Sigmoid colon (tissue), 7 donors: ENCODE data around the gene SORCS2. TPM values are rescaled to one million over a fixed set of nuclear protein-coding genes. Genes with fewer than 3 reads are reported as not detected.
A peak's percentile ranks its signal among the peaks of the same experiment; 100 is the strongest.

Experiments
- DNase-seq: peaks from one replicate; pipeline ENCODE4 v3.0.0-alpha.2; 2019
- H3K27ac ChIP-seq, 4 donors: fragments of 200-600 bp; sonication (generic); one replicate each; pipeline ENCODE4 v1.5.1; 2016 to 2019; ENCODE audit warnings: mild to moderate bottlenecking in 1 of 4
- H3K27me3 ChIP-seq, 3 donors: fragments of 200-600 bp; sonication (generic); one replicate each; pipeline ENCODE4 v1.5.1; 2019; ENCODE audit warnings: mild to moderate bottlenecking in 1 of 3
- H3K36me3 ChIP-seq, 4 donors: fragments of 200-600 bp; sonication (generic); one replicate each; pipeline ENCODE4 v1.5.1; 2016 to 2019
- H3K4me1 ChIP-seq, 4 donors: fragments of 200-600 bp; sonication (generic); one replicate each; pipeline ENCODE4 v1.5.1; 2017 to 2019
- H3K4me3 ChIP-seq, 4 donors: fragments of 200-600 bp; sonication (generic); one replicate each; pipeline ENCODE4 v1.5.1; 2017 to 2019; ENCODE audit warnings: mild to moderate bottlenecking in 2 of 4, moderate library complexity in 1 of 4
- H3K9me3 ChIP-seq, 4 donors: fragments of 200-600 bp in 3 of 4; sonication (generic) in 3 of 4; one replicate each; pipeline versions ENCODE4 v1.5.1 to v1.6.1; 2013 to 2019
- EP300 ChIP-seq, 4 donors: sonication (generic); formaldehyde crosslinking; IDR thresholded peaks; one replicate each; pipeline ENCODE4 v1.6.1; 2017; ENCODE audit warnings: antibody characterized with exemption in 4 of 4
- POLR2A ChIP-seq, 2 donors: fragments of 450-650 bp; IDR thresholded peaks; one replicate each; pipeline ENCODE4 v1.6.1; 2016; ENCODE audit warnings: antibody characterized with exemption in 2 of 2, mild to moderate bottlenecking in 2 of 2, moderate library complexity in 2 of 2
- POLR2AphosphoS5 ChIP-seq, 4 donors: sonication (generic); formaldehyde crosslinking; IDR thresholded peaks; one replicate each; pipeline ENCODE4 v1.6.1; 2017; ENCODE audit warnings: antibody characterized with exemption in 4 of 4
- WGBS, 2 donors: extraction: QIAGEN DNeasy Blood & Tissue Kit; methylation state at CpG; one replicate each; pipeline ENCODE4 v1.1.7; 2013; 5-methylcytosine and 5-hydroxymethylcytosine counted together
- intact Hi-C: fragments of 100-400 bp; cut with DNase I; formaldehyde crosslinking; loops from one replicate; pipeline ENCODE4 v1.15.1; 2023
- polyA plus RNA-seq, 3 donors: library from polyadenylated mRNA; stranded (reverse); fragments of 200-250 nt; gene quantifications; one replicate each; pipeline ENCODE4 v1.2.3, GENCODE V29; 2013
- total RNA-seq, 4 donors: library from RNA; depleted of rRNA; stranded (reverse); fragments of >200 nt; gene quantifications; one replicate each; pipeline ENCODE4 v1.1.0, GENCODE V29; 2016
- TF ChIP-seq, protein P1 (sequence below), 4 experiments: fragments of 450-650 bp in 3 of 4; fragments of 200-600 bp in 1 of 4; IDR thresholded peaks; one replicate each; pipeline ENCODE4 v1.5.1; 2016 to 2019; ENCODE audit warnings: antibody characterized with exemption in 4 of 4, mild to moderate bottlenecking in 3 of 4, moderate library complexity in 2 of 4
- donor health status: healthy with polysubstance abuse.
- donor health status: Bipolar disorder and iron deficiency.
- donor health status: healthy.

Gene SORCS2
- total and polyA plus RNA-seq, 7 donors, result 1.8 to 6.4 (median 3.9) TPM; not detected in 2

DNA sequence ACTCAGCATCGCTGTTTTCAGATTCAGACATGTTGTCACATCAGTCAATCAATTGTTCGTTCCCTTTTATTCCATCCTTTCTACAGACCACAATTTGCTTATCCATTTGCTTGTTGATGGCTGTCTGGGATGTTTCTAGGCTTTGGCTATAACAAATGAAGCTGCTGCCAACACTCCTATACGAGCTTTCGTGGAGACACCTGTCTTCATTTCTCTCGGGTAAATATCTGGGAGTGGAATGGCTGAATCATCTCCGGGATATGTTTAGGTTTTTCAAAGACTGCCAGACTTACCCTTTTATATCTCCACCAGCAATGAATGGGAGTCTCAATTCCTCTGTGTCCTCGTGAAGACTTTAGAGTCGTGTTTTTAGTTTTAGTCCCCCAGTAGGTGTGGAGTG lies 118.9 kb downstream of the SORCS2 start:
- WGBS, 2 donors, result 55 to 79% methylated on average over 8 of the region's 8 CpGs
- Histone ChIP-seq H3K27me3 (no peaks in the 10 kb centered on the region), H3K9me3 (no peaks in the 10 kb centered on the region), H3K4me3 (no peak overlapping the region), H3K4me1 (no peaks in the 10 kb centered on the region), H3K36me3 (no peaks in the 10 kb centered on the region), H3K27ac (no peak overlapping the region)
- TF ChIP-seq EP300 (IDR thresholded peaks at IDR 0.05) (no peak), POLR2A (IDR thresholded peaks at IDR 0.05) (no peak), POLR2AphosphoS5 (IDR thresholded peaks at IDR 0.05) (no peak)
- TF ChIP-seq, protein P1, sequence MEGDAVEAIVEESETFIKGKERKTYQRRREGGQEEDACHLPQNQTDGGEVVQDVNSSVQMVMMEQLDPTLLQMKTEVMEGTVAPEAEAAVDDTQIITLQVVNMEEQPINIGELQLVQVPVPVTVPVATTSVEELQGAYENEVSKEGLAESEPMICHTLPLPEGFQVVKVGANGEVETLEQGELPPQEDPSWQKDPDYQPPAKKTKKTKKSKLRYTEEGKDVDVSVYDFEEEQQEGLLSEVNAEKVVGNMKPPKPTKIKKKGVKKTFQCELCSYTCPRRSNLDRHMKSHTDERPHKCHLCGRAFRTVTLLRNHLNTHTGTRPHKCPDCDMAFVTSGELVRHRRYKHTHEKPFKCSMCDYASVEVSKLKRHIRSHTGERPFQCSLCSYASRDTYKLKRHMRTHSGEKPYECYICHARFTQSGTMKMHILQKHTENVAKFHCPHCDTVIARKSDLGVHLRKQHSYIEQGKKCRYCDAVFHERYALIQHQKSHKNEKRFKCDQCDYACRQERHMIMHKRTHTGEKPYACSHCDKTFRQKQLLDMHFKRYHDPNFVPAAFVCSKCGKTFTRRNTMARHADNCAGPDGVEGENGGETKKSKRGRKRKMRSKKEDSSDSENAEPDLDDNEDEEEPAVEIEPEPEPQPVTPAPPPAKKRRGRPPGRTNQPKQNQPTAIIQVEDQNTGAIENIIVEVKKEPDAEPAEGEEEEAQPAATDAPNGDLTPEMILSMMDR (IDR thresholded peaks at IDR 0.05), result no peak
- intact Hi-C loops, result no loop called here
- DNase-seq, result no peak

DNA sequence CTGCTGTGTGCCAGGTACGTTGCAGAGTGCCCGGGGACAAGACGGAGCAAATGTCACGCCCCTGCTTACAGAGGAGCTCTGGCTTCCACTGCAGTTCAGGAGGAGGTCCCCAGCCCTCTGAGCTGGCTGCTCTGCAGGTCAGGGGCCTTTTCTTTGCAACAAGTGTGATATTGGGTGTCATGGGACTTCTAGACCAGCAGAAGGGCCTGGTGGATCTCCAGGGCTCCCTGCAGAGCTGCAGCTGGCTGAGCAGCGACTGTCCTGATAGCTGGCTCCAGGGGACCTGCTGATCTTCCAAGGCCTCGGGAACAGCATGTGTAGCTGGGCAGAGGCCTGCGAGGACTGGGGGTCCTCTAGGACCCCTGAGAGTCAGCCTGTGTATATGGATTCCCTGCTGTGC lies 120.4 kb downstream of the SORCS2 start:
- H3K4me3 ChIP-seq, result no peak overlapping the region
- H3K36me3 ChIP-seq, result no peaks in the 10 kb centered on the region
- peak overlapping the region in 2 of 4 donors; percentile 8 to 23 for H3K27ac ChIP-seq
- H3K4me1 ChIP-seq, result no peaks in the 10 kb centered on the region
- DNase-seq, result no peak
- no peaks in the 10 kb centered on the region for H3K9me3 ChIP-seq
- whole genome bisulfite sequencing, 2 donors, result 77 to 91% methylated on average over 7 of the region's 7 CpGs
- TF ChIP-seq POLR2A (IDR thresholded peaks at IDR 0.05) (no peak), POLR2AphosphoS5 (IDR thresholded peaks at IDR 0.05) (no peak), EP300 (IDR thresholded peaks at IDR 0.05) (no peak)
- TF ChIP-seq, protein P1 (IDR thresholded peaks at IDR 0.05), result no peak
- intact Hi-C loops, result no loop called here
- H3K27me3 ChIP-seq, result no peaks in the 10 kb centered on the region

DNA sequence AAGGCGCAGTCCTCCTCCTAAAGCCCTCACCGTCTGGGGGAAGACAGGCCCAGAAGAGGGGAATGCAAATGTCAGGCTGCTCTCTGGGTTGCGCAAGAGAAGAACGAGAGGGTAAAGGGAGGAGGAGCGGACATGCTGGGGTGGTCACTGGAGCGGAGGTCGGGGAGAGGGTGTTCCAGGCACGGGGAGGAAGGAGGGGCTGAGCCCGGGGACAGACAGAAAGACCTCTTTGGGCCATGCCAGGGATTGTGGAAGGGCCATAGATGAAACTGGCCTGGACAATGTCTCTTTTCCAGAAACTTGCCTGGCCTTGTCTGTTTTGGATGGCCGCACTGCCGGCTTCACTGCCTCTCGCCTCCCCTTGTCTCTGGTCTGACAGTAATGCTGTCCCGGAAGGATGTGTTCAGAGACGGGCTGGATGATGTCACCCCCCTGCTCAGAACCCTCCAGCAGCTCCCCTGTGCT lies 121.0 kb downstream of the SORCS2 start:
- Histone ChIP-seq H3K9me3 (no peaks in the 10 kb centered on the region), H3K27ac (peak overlapping the region in 3 of 4 donors; percentile 9 to 68 (median 64)), H3K4me1 (no peaks in the 10 kb centered on the region), H3K36me3 (no peaks in the 10 kb centered on the region), H3K4me3 (no peak overlapping the region), H3K27me3 (no peaks in the 10 kb centered on the region)
- intact Hi-C loops, result no loop called here
- 62 to 66% methylated on average over 14 of the region's 14 CpGs for WGBS, 2 donors
- peak; percentile 77 for DNase-seq
- TF ChIP-seq EP300 (IDR thresholded peaks at IDR 0.05) (no peak), POLR2A (IDR thresholded peaks at IDR 0.05) (no peak), POLR2AphosphoS5 (IDR thresholded peaks at IDR 0.05) (peak in 3 of 4 donors; percentile 10 to 69 (median 41))
- TF ChIP-seq, protein P1 (IDR thresholded peaks at IDR 0.05), result no peak

DNA sequence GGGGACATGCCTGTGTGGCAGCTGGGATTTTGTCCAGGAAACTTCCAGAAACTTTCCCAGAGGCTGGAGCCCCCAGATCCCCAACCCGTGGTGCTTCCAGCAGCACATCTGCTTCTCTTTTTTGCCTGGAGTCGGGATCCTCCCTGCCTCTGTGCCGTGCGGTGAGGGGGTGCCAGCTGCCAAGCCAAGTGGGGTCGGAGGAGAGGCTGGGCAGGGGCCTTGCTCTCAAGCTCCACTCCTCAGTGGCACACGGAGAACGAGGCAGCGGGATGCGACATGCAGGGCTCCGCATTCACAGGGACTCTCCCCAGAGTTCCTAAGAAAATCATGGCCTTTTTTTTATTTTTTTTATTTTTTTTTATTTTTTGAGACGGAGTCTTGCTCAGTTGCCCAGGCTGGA lies 121.7 kb downstream of the SORCS2 start:
- no peak overlapping the region for H3K4me3 ChIP-seq
- no peaks in the 10 kb centered on the region for H3K36me3 ChIP-seq
- peaks cover 0 to 3% (median 2%) of the 10 kb centered on the region in 4 donors for H3K9me3 ChIP-seq
- intact Hi-C loops, result no loop called here
- 88 to 92% methylated on average over 11 of the region's 11 CpGs for WGBS, 2 donors
- peak overlapping the region in 3 of 4 donors; percentile 9 to 68 (median 64) for H3K27ac ChIP-seq
- no peaks in the 10 kb centered on the region for H3K4me1 ChIP-seq
- DNase-seq, result no peak
- H3K27me3 ChIP-seq, result no peaks in the 10 kb centered on the region
- no peak for TF ChIP-seq EP300 (IDR thresholded peaks at IDR 0.05)
- TF ChIP-seq POLR2A (IDR thresholded peaks at IDR 0.05), result no peak
- TF ChIP-seq, protein P1 (IDR thresholded peaks at IDR 0.05), result no peak
- no peak for TF ChIP-seq POLR2AphosphoS5 (IDR thresholded peaks at IDR 0.05)

DNA sequence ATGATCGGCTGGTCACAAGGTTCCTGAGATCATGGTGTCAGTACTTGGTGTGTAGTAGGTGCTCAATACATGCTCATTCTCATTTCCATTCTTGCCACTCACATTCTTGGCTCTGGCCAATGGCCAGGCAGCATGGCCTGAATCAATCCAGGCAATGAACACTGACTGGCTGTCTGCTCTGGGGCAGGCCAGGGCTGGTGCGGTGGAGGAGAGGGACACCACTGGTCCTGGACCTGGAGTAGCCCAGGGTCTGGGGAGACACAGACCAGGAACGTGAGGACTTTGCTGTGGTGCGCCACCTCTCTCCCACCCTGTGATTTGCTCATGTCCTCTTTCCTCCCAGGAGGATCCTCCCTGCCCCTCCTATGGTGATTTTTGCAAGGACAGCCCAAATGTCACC lies 122.9 kb downstream of the SORCS2 start:
- WGBS, 2 donors, result 81 to 91% methylated on average over 4 of the region's 4 CpGs

More for the DNA sequence above, 122.9 kb downstream of the SORCS2 start:
- intact Hi-C loops, result no loop called here
- Histone ChIP-seq H3K9me3 (peaks cover 0 to 11% (median 3%) of the 10 kb centered on the region in 4 donors), H3K4me3 (no peak overlapping the region), H3K4me1 (no peaks in the 10 kb centered on the region), H3K27ac (no peak overlapping the region), H3K36me3 (no peaks in the 10 kb centered on the region), H3K27me3 (no peaks in the 10 kb centered on the region)
- DNase-seq, result no peak
- TF ChIP-seq EP300 (IDR thresholded peaks at IDR 0.05), result no peak
